MM.1S (cell line): ENCODE data around the gene EGF.

Source experiments
- CTCF ChIP-seq: fragments of 300-600 bp; sonication (generic); IDR thresholded peaks from 2 replicates; pipeline ENCODE4 v1.5.1; 2016; ENCODE audit warnings: antibody characterized with exemption, low read length, mixed read lengths
- EZH2 ChIP-seq: fragments of 300-600 bp; sonication (generic); optimal IDR thresholded peaks from 2 replicates; pipeline ENCODE3; 2017; ENCODE audit warnings: low read depth, mild to moderate bottlenecking, antibody characterized with exemption, low read length, mixed read lengths
- EZH2phosphoT487 ChIP-seq: fragments of 300-600 bp; sonication (generic); IDR thresholded peaks from 2 replicates; pipeline ENCODE4 v1.6.1; 2018; ENCODE audit warnings: antibody characterized with exemption, low read length

GRCh38 chr4:110049951-110050925 is 137.6 kb downstream of the EGF start:
- TF ChIP-seq CTCF (peak; percentile 78), EZH2 (no peak), EZH2phosphoT487 (no peak)
